Fibroblast of mammary gland (primary cell): Measurements from ENCODE around the gene KCNIP3.

ENCODE experiments used
- DNase-seq: peaks from one replicate; pipeline ENCODE4 v3.0.0-alpha.2; 2010; ENCODE audit warnings: low read depth
- H3K4me3 ChIP-seq: 2 replicates; pipeline ENCODE4 v1.5.1; 2011; ENCODE audit warnings: low read depth, mild to moderate bottlenecking, low read length, moderate library complexity; ENCODE audit not compliant: control insufficient read depth
- CTCF ChIP-seq: conservative IDR thresholded peaks from 2 replicates; pipeline ENCODE4 v1.5.1; 2011; ENCODE audit warnings: low read depth, low read length, inconsistent platforms; ENCODE audit not compliant: control insufficient read depth, insufficient read depth

Gene KCNIP3

GRCh38 chr2:95315801-95316411, 18.8 kb downstream of the KCNIP3 start:
- TF ChIP-seq CTCF = no peak
- H3K4me3 ChIP-seq = no peak overlapping the region
- DNase-seq = peak; percentile 68

- TF ChIP-seq CTCF = no peak
- peak; percentile 56 for DNase-seq
- no peak overlapping the region for H3K4me3 ChIP-seq
Observed at GRCh38 chr2:95316466-95317122, 19.4 kb downstream of the KCNIP3 start.

- no peak for TF ChIP-seq CTCF
- no peak overlapping the region for H3K4me3 ChIP-seq
- DNase-seq = no peak
Observed at GRCh38 chr2:95317123-95317500, 20.0 kb downstream of the KCNIP3 start.

GRCh38 chr2:95317665-95318425, 20.7 kb downstream of the KCNIP3 start:
- no peak overlapping the region for H3K4me3 ChIP-seq
- no peak for DNase-seq
- no peak for TF ChIP-seq CTCF

GRCh38 chr2:95318431-95319220, 21.5 kb downstream of the KCNIP3 start:
- no peak overlapping the region for H3K4me3 ChIP-seq
- no peak for DNase-seq
- no peak for TF ChIP-seq CTCF
